PC-9 (cell line): ENCODE measurements around the gene CYB5D1. TPM values are rescaled to one million over a fixed set of nuclear protein-coding genes. Genes with fewer than 3 reads are reported as not detected.

ENCODE experiments used
- BruUV-seq: library from RNA; stranded (reverse); fragments of 400-500 nt; replicated peaks from 2 replicates; lab custom pipeline; 2021; lab: Mats Ljungman, UMichigan
- CTCF ChIA-PET: fragments of 300-600 bp; sonication (Branson Sonifier 250); formaldehyde crosslinking; loops from one replicate; lab custom pipeline; 2022; ENCODE audit warnings: antibody characterized with exemption; lab: Charles Lee
- POLR2A ChIA-PET: fragments of 300-600 bp; sonication (Branson Sonifier 250); formaldehyde crosslinking; loops from one replicate; lab custom pipeline; 2022; ENCODE audit warnings: antibody characterized with exemption; ENCODE audit not compliant: unreplicated experiment; lab: Charles Lee
- DNase-seq, 2 experiments: peaks; one replicate each; pipeline versions ENCODE4 v3.0.0 to v3.0.0-alpha.2; 2015 to 2022; ENCODE audit warnings: mixed read lengths in 1 of 2
- H2AFZ ChIP-seq: fragments of 200-600 bp; sonication (generic); 2 replicates; pipeline ENCODE4 v1.8.1; 2017; ENCODE audit warnings: antibody characterized with exemption
- H3F3A ChIP-seq: fragments of 200-600 bp; sonication (generic); 2 replicates; pipeline ENCODE4 v1.8.1; 2017; ENCODE audit warnings: antibody characterized with exemption, mild to moderate bottlenecking, low read depth; ENCODE audit not compliant: insufficient read depth
- H3K27ac ChIP-seq: fragments of 200-600 bp; sonication (generic); 2 replicates; pipeline ENCODE4 v1.6.1; 2016; ENCODE audit warnings: mixed run types
- H3K27me3 ChIP-seq: fragments of 200-600 bp; sonication (generic); 2 replicates; pipeline ENCODE4 v1.6.1; 2016; ENCODE audit warnings: low read depth, mixed run types; ENCODE audit not compliant: insufficient read depth
- H3K36me3 ChIP-seq: fragments of 200-600 bp; sonication (generic); 2 replicates; pipeline ENCODE4 v1.6.1; 2016; ENCODE audit warnings: low read depth, mixed run types
- H3K4me1 ChIP-seq: fragments of 200-600 bp; sonication (generic); replicated peaks from 2 replicates; pipeline ENCODE4 v1.6.1; 2016; ENCODE audit warnings: mixed run types; ENCODE audit not compliant: insufficient read depth
- H3K4me2 ChIP-seq: fragments of 200-600 bp; sonication (generic); 2 replicates; pipeline ENCODE4 v1.6.1; 2017; ENCODE audit warnings: mixed run types
- H3K4me3 ChIP-seq: fragments of 200-600 bp; sonication (generic); 2 replicates; pipeline ENCODE4 v1.6.1; 2016; ENCODE audit warnings: mixed run types
- H3K79me2 ChIP-seq: fragments of 200-600 bp; sonication (generic); 2 replicates; pipeline ENCODE4 v1.6.1; 2017; ENCODE audit warnings: low read depth, mixed run types
- H3K9me2 ChIP-seq: fragments of 200-600 bp; sonication (generic); 2 replicates; pipeline ENCODE4 v1.8.1; 2017; ENCODE audit warnings: mild to moderate bottlenecking; ENCODE audit not compliant: insufficient read depth
- H3K9me3 ChIP-seq: fragments of 200-600 bp; sonication (generic); 2 replicates; pipeline ENCODE4 v1.8.1; 2016; ENCODE audit warnings: low read depth; ENCODE audit not compliant: insufficient read depth
- H4K20me1 ChIP-seq: fragments of 200-600 bp; sonication (generic); 2 replicates; pipeline ENCODE4 v1.8.1; 2017; ENCODE audit not compliant: insufficient read depth
- CTCF ChIP-seq: fragments of 200-600 bp; sonication (generic); conservative IDR thresholded peaks from 2 replicates; pipeline ENCODE4 v1.6.1; 2017; ENCODE audit warnings: mixed run types, antibody characterized with exemption, mild to moderate bottlenecking, moderate library complexity
- EZH2 ChIP-seq: fragments of 200-600 bp; sonication (generic); IDR thresholded peaks from 2 replicates; pipeline ENCODE4 v1.8.0; 2017; ENCODE audit warnings: antibody characterized with exemption, low read depth
- intact Hi-C: fragments of 100-400 bp; cut with micrococcal nuclease; formaldehyde crosslinking; loops from one replicate; pipeline ENCODE4 v1.10.0; 2022; ENCODE audit not compliant: unreplicated experiment
- total RNA-seq: library from RNA; stranded (reverse); gene quantifications from 2 replicates; pipeline ENCODE4 v1.2.3, GENCODE V29; 2021

The CYB5D1 gene
- total RNA-seq, 1 experiment from 2014 or later = 22.0 TPM

DNA sequence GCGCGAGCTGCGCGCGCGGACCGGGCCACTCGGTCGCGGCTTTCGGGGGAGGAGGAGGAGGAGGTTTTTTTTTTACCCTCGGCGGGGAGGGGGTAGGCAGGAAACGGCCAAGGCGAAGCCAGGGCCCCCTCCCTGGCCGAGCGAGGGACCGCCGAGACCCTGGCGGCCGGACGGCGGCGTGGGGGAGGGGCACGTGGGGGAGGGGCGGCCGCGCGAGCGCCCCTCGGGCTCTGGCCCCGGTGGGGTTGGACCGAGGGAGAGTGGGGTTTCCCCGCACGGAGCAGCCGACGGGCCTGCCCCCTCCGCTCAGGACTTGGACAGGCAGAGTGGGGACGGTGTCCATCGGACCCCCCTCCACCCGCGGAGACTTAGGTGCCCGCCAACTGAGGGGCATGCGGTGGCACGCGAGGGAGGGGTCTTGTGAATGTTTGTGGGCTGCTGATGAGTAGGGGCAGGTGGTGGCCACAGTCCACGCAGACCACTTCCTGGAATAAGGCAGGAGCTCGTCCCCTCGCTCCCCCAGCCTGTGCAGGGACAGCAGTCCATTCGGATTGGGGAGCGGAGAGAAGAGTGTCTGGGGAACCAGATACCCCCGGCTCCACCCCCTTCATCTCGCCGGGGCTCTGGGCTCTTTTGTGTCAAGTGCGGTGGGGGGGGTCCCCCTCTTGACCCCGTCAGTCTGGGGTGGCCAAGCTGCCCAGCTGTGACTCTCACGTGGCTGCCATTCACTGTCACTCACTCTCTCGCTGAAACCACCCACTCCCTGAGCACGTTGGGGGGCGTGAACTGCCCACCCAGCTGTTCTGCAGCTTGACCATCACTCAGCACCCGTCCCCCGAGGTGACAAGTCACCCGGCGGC is 27.8 kb downstream of the CYB5D1 start:
- POLR2A ChIA-PET = interaction anchor here (0.6 kb wide), 1 partner anchor 173 kb away, joined by 7 read pairs; no protein-coding TSS in a partner anchor
- intact Hi-C loops = loop anchor here (5.0 to 10.0 kb wide), 2 partner anchors 47 to 301 kb away; partner anchors contain the start of genes CNTROB, MPDU1 and TRAPPC1
- H3K27me3 ChIP-seq = no peaks in the 10 kb centered on the region

DNA sequence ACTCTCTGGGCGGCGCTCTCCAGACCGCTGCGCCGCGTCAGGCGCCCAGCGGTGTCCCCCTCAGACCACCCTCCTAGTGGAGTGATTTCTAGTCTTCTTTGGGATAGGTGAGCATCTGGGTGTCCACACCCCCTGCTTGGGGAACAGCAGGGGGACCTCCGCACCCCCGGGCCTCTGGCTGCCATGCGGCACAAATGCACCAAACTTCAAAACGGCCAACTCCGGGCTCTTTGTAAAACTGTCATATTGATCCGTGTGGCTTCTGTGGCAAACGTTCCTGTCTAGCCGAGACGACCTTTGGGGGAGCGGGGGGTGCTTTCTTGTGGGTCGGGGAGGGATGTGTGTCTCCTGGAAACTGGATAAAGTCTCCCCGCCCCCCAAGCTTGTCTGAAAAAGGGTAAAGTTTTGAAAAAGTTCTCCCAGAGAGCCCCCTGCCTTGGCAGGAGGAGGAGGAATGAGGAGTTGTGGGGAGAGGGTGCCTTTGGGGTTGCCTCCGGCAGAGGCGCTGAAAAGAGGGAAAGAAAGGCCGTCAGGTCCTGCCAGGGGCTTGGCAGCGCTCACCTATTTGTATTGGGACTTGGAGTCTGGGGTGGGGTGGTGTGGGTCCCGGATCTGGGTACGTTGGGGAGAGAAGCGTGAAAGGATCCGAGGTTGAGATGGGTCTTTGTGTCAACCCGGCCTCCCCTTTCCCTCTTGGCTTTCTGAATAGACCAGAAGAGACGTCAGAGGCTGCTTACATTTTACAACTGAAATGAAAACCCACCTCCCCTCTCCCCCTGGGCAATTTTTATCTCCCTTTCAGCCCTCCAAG is 28.6 kb downstream of the CYB5D1 start:
- Histone ChIP-seq H3K4me1 (peaks cover 27% of the 10 kb centered on the region), H3F3A (peaks cover 30% of the 10 kb centered on the region), H3K4me3 (peak overlapping the region; percentile 84), H3K79me2 (peaks cover 38% of the 10 kb centered on the region), H3K36me3 (no peaks in the 10 kb centered on the region; the same call in 1 of the 2 replicates), H4K20me1 (peaks cover 4% of the 10 kb centered on the region; the same call in 1 of the 2 replicates), H3K9me3 (no peaks in the 10 kb centered on the region), H2AFZ (peak overlapping the region; percentile 26; the same call in 1 of the 2 replicates), H3K27me3 (no peaks in the 10 kb centered on the region), H3K27ac (peak overlapping the region; percentile 66), H3K9me2 (no peaks in the 10 kb centered on the region), H3K4me2 (peak overlapping the region; percentile 99)
- TF ChIP-seq CTCF (no peak), EZH2 (no peak)
- peak in 1 of 2 experiments; percentile 30 for DNase-seq
- ChIA-PET POLR2A (interaction anchor here (0.7 kb wide), 1 partner anchor 30 kb away, joined by 3 read pairs; no protein-coding TSS in a partner anchor), CTCF (no interaction called here)
- intact Hi-C loops = loop anchor here (1.0 to 10.0 kb wide), 4 partner anchors 27 to 302 kb away; partner anchors contain the start of genes CNTROB, MPDU1, NAA38 and TRAPPC1
- BruUV-seq = TSS peak; percentile 21

More for the DNA sequence above, 27.8 kb downstream of the CYB5D1 start:
- no peaks in the 10 kb centered on the region for H3K9me3 ChIP-seq
- peaks cover 30% of the 10 kb centered on the region for H3F3A ChIP-seq
- peak in 1 of 2 experiments; percentile 68 for DNase-seq
- peaks cover 27% of the 10 kb centered on the region for H3K4me1 ChIP-seq
- no TSS peak for BruUV-seq
- H4K20me1 ChIP-seq = peaks cover 4% of the 10 kb centered on the region; the same call in 1 of the 2 replicates
- peaks cover 38% of the 10 kb centered on the region for H3K79me2 ChIP-seq
- no peaks in the 10 kb centered on the region; the same call in 1 of the 2 replicates for H3K36me3 ChIP-seq
- peak overlapping the region; percentile 99 for H3K4me2 ChIP-seq
- peak overlapping the region; percentile 84 for H3K4me3 ChIP-seq
- no peaks in the 10 kb centered on the region for H3K9me2 ChIP-seq
- CTCF ChIA-PET = no interaction called here
- H2AFZ ChIP-seq = no peak overlapping the region
- peak overlapping the region; percentile 66 for H3K27ac ChIP-seq
- TF ChIP-seq EZH2 (no peak), CTCF (no peak)
